Mesangial cell (primary cell): ENCODE data around the gene SHMT1. TPM values are rescaled to one million over a fixed set of nuclear protein-coding genes. Genes with fewer than 3 reads are reported as not detected.

Experiments
- total RNA-seq: library from RNA; depleted of rRNA; stranded (reverse); fragments of >200 nt; gene quantifications from 2 replicates; pipeline ENCODE4 v1.2.3, GENCODE V29; 2015

Gene SHMT1
- total RNA-seq = 35.2 and 41.1 TPM in 2 replicates

DNA sequence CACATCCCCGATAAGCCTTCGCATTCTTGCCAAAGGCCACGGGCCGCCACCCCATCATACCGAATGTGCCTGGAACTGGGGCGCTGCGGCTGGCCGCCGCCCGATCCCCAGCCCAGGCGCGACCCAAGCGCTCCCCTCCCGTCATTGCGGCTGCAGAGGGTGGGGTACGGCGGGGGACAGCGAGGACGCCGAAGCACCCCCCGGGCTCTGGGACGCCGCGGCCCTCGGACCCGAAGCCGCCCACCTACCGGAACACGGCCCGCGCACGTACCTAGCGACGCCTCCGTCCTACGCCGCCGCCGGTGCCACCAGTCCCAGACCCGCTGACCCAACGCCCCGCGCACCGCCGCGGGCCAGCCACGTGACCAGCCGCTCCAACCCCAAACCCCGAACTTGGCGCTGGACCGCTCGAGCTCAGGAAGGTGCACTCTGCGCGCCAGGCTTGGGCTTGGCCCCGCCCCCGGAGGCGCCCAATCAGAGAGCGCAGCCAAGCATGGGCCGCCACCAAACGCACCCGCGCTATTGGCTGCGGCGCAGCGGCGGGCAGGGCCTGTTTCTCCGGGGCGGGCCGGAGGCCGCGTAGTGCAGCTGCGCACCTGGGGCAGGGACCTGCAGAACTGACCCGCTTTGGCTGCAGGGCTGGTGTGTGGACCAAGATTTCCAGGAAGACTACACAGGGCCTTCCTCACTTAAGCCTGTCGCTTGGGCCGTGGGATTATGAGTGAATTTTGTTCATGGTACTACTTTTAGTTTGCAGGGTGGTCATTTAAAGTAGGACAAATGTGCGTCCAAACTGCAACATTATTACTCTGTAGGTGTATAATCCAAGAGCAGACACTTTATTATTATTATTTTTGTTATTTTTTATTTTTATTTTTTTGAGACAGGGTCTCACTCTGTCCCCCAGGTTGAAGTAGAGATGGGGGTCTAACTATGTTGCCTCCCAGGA, at the start of gene SHMT1:
Gene SHMT1 (minus strand): TSS at position 450 of the 949 bp plus-strand sequence. CDS start 7,569 bp downstream, outside the sequence.

DNA sequence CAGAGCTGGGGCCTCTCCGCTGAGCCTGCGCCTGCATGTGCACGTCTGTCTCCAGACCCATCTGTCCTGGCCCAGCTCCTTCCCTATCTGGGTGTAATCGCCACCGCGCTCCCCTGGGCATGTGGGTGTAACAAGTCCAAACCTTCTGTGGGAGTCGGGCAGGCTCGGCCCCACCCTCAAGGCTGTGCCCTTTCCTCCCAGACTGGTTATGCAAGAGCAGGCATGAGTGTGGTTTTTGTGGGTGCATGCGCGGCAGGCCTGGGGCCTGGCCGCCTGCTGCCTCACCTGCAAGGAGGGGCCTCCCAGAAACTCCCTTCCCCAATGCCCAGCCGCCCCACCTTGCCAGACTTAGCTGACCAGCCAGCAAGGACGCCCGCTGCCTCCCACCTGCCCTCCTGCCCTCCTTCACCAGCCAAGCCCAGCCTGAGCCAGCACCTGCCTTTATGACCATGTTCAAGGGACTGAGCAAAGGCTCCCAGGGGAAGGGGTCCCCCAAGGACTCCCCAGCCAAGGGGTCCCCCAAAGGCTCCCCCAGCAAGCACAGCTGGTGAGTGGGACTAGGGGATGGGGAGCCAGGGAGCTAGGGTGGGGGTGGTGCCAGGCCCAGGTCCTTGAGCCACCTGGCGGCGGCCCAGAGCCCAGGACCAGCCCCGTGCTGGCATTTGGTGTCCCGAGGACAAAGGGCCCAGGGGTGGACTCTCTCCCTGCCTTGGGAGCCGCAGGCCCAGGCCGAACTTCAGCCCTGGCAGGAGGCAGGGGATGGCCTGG, 14.3 kb upstream of the SHMT1 start, which contains the start of gene EVPLL:
Gene EVPLL (plus strand): TSS at position 342 of the 768 bp plus-strand sequence. CDS start 3,160 bp downstream, outside the sequence.

DNA sequence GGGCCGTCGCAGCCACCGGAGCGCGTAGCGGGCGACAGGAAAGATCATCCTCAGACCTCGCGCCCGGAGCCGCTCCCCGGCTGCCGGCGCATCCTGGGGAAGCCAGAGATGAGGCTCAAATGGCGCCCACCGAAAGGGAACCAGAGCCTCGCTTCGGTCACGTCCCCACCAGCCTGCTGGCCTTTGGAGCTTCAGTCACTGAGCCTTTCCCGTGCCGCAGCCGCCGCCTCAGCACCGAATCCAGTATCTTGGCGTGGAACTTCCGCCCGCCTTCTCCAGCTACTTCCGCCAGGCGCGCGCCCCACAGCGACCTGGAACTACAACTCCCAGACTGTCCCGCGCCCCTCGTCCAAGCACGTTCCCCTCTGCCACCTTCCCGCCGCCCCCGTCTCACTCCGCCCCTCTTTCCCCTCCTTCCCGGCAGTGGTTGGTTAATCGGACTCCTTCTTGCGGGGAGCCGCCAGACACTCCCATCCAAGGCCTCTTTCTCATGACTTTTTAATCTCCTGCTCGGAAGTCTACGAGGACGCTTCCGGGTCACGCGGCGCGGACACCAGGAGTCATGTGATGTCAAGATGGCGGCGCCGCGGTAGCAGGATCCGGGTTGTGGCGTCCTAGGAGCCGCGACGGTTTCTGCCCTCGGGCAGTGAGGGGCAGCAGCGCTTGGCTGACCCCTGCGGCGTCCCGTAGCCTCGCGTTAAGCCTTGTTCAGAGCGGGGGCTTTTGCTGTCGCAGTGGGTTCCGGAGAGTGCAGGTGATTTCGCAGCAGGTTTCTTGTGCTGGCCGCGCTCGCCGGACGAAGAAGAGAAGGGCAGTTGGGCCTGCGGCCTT, 48.4 kb downstream of the SHMT1 start, which contains the start of the genes SMCR8 and TOP3A:
Gene SMCR8 (plus strand): TSS at position 563 of the 831 bp plus-strand sequence. CDS start 497 bp downstream, outside the sequence.
Gene TOP3A (minus strand): TSS at position 264 of the 831 bp plus-strand sequence. CDS start 216 bp downstream, at position 48.

Other genes starting within 250 kb of the SHMT1 start
- 68.2 and 79.8 TPM in 2 replicates for gene ALKBH5, start 179.7 kb downstream of the SHMT1 start, total RNA-seq
- 61.1 and 64.2 TPM in 2 replicates for gene LLGL1, start 137.9 kb downstream of the SHMT1 start, total RNA-seq
- 354 and 419 TPM in 2 replicates for gene FLII, start 104.8 kb downstream of the SHMT1 start, total RNA-seq
- gene MIEF2, start 102.9 kb downstream of the SHMT1 start, total RNA-seq = 42.7 and 46.4 TPM in 2 replicates
- 21.4 and 26.6 TPM in 2 replicates for gene TOP3A, start 48.6 kb downstream of the SHMT1 start, total RNA-seq
- 9.9 and 15.8 TPM in 2 replicates for gene SMCR8, start 48.3 kb downstream of the SHMT1 start, total RNA-seq
- not detected in 2 replicates for gene EVPLL, start 14.2 kb upstream of the SHMT1 start, total RNA-seq
- gene LGALS9C, start 113.2 kb upstream of the SHMT1 start, total RNA-seq = not detected in 2 replicates